SU-DHL-6 (cell line): Measurements from ENCODE around the gene XCL1.
"Not testable (repeated sequence)": the region's sequence is repeated elsewhere in the genome, so short reads cannot be mapped to it uniquely, and the experiment has no call there.

ENCODE experiments used
- EZH2phosphoT487 ChIP-seq: fragments of 200-600 bp; sonication (generic), shearing (Covaris generic); conservative IDR thresholded peaks from 2 replicates; pipeline ENCODE4 v1.6.1; 2018; ENCODE audit warnings: mild to moderate bottlenecking, antibody characterized with exemption, low read length, moderate library complexity, mixed read lengths
- TF ChIP-seq, protein P1 (sequence below): fragments of 200-600 bp; sonication (generic); IDR thresholded peaks from one replicate; pipeline ENCODE4 v1.5.1; 2017; ENCODE audit warnings: antibody characterized with exemption, mild to moderate bottlenecking, low read length, moderate library complexity; ENCODE audit not compliant: insufficient read depth, poor library complexity, severe bottlenecking

DNA sequence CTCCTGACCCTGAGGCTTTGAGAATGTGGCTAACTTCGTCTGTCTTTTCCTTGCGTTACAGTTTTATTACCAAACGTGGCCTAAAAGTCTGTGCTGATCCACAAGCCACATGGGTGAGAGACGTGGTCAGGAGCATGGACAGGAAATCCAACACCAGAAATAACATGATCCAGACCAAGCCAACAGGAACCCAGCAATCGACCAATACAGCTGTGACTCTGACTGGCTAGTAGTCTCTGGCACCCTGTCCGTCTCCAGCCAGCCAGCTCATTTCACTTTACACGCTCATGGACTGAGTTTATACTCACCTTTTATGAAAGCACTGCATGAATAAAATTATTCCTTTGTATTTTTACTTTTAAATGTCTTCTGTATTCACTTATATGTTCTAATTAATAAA lies 4.6 kb downstream of the XCL1 start:
- TF ChIP-seq, protein P1, sequence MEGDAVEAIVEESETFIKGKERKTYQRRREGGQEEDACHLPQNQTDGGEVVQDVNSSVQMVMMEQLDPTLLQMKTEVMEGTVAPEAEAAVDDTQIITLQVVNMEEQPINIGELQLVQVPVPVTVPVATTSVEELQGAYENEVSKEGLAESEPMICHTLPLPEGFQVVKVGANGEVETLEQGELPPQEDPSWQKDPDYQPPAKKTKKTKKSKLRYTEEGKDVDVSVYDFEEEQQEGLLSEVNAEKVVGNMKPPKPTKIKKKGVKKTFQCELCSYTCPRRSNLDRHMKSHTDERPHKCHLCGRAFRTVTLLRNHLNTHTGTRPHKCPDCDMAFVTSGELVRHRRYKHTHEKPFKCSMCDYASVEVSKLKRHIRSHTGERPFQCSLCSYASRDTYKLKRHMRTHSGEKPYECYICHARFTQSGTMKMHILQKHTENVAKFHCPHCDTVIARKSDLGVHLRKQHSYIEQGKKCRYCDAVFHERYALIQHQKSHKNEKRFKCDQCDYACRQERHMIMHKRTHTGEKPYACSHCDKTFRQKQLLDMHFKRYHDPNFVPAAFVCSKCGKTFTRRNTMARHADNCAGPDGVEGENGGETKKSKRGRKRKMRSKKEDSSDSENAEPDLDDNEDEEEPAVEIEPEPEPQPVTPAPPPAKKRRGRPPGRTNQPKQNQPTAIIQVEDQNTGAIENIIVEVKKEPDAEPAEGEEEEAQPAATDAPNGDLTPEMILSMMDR: not testable (repeated sequence)
- TF ChIP-seq EZH2phosphoT487: not testable (repeated sequence)
